Mononuclear cell (primary cell): ENCODE results near the gene PARD3B. TPM values are rescaled to one million over a fixed set of nuclear protein-coding genes. Genes with fewer than 3 reads are reported as not detected.

Experiments
- H3K27me3 ChIP-seq: 2 replicates; pipeline ENCODE4 v1.6.0; 2011; ENCODE audit warnings: low read length, control low read depth; ENCODE audit not compliant: insufficient read depth
- H3K4me1 ChIP-seq: 2 replicates; pipeline ENCODE4 v1.5.1; 2011; ENCODE audit warnings: mild to moderate bottlenecking, low read length, control low read depth; ENCODE audit not compliant: insufficient read depth
- H3K4me3 ChIP-seq: 2 replicates; pipeline ENCODE4 v1.5.1; 2011; ENCODE audit warnings: mild to moderate bottlenecking, low read length, moderate library complexity
- H3K9me3 ChIP-seq: 2 replicates; pipeline ENCODE4 v1.5.1; 2011; ENCODE audit warnings: low read depth, mild to moderate bottlenecking, control low read depth, low read length
- total RNA-seq: library from RNA; depleted of rRNA; stranded (reverse); fragments of >200 nt; gene quantifications from one replicate; pipeline ENCODE4 v1.2.3, GENCODE V29; 2012

PARD3B gene
- total RNA-seq, 1 donor, result 0.94 TPM

DNA sequence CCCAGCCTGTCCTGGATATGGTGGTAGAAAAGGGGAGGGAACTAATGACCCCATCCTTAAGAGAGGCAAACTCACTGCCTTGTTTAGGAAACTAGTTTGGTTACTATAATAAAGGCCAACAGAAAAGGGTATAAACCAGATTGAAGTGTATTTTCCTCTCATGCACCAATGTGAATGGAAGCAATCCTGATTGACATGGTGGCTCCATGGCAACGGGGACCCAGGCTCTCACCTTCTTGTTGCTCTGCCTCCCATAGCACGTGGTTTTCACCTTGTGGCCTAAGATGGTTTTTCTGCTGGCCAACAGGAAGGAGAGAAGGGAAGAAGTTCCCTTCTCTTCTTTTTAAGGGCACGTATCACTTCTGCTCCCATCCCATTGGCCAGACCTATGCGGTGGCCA is 1069.7 kb downstream of the PARD3B start:
- peaks cover 9% of the 10 kb centered on the region for H3K27me3 ChIP-seq
- H3K4me1 ChIP-seq, result no peaks in the 10 kb centered on the region
- no peak overlapping the region for H3K4me3 ChIP-seq
- no peaks in the 10 kb centered on the region for H3K9me3 ChIP-seq

DNA sequence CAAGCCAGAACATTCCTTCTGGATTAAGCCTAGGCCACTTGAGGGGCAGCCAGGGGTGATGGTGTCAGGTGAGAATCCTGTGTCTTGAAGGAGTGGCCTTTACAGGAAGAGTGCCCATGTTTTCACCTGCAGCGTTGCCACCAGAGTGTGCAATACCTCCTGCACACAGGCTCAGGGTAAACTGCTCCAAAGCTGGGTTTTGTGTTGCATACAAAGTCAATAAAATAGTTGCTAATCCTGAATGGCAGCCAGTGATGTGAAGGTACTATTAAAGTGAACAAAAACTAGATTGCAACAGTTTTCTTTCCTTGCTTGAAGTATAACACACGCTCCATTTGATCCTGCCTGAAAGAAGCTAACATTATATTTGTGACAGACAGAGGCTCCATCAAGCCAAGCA is 1072.6 kb downstream of the PARD3B start:
- Histone ChIP-seq H3K4me3 (no peak overlapping the region), H3K9me3 (no peaks in the 10 kb centered on the region), H3K27me3 (peaks cover 5% of the 10 kb centered on the region), H3K4me1 (no peaks in the 10 kb centered on the region)

DNA sequence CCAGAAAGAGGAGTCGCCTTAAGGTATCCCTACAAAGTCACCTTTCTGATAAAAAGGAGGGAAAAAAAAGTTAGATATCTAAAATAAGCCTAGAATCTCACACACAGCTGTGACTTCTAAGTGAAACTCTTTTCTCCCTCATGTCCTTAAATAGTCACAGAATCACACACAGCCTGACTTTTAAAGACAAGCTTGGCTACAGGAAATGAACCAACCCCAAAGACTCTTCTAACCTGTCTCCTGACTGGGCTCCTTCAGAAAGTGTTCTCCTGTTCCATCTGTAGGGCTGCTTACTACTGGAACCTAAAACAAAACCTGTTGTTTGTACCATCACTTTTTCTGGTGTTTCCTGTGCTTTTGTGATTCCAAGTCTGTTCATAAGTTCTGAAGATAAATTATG is 1074.3 kb downstream of the PARD3B start:
- H3K4me1 ChIP-seq, result no peaks in the 10 kb centered on the region
- no peak overlapping the region for H3K4me3 ChIP-seq
- H3K9me3 ChIP-seq, result no peaks in the 10 kb centered on the region
- H3K27me3 ChIP-seq, result no peaks in the 10 kb centered on the region

DNA sequence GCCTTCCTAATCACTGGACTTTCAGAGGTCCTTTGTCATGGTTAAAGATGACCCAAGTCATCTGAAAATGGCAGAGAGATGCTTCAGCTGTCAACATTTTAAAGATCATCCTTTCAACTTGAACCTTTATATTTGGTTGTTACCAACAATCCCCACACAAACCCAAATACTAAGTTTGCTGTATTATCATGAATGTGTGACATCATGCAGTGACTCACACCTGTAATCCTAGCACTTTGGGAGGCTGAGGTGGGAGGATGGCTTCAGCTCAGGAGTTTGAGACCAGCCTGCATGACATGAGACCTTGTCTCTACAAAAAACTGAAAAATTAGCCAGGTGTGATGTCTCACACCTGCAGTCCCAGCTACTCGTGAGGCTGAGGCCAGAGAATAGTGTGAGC is 1081.8 kb downstream of the PARD3B start:
- Histone ChIP-seq H3K27me3 (no peaks in the 10 kb centered on the region), H3K9me3 (no peaks in the 10 kb centered on the region), H3K4me1 (no peaks in the 10 kb centered on the region), H3K4me3 (no peak overlapping the region)

DNA sequence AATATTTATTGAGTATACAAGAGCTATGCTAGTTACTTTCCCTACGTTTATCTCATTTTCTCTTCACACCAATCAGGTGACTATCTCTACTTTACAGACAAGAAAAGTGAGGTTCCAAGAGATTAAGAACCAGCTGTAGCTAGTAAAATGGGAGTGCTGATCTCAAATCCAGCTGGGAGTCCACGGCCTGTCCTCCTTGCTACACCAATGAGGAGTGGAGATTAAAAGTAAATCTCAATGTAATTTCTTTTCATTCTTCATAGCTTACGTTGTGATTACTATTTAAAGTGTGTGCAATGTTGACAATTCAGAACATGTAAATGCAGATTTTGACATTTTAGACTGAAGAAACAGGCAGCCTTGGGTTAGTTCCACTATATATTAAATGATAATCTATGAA is 1083.1 kb downstream of the PARD3B start:
- Histone ChIP-seq H3K4me3 (no peak overlapping the region), H3K27me3 (no peaks in the 10 kb centered on the region), H3K4me1 (no peaks in the 10 kb centered on the region), H3K9me3 (no peaks in the 10 kb centered on the region)

DNA sequence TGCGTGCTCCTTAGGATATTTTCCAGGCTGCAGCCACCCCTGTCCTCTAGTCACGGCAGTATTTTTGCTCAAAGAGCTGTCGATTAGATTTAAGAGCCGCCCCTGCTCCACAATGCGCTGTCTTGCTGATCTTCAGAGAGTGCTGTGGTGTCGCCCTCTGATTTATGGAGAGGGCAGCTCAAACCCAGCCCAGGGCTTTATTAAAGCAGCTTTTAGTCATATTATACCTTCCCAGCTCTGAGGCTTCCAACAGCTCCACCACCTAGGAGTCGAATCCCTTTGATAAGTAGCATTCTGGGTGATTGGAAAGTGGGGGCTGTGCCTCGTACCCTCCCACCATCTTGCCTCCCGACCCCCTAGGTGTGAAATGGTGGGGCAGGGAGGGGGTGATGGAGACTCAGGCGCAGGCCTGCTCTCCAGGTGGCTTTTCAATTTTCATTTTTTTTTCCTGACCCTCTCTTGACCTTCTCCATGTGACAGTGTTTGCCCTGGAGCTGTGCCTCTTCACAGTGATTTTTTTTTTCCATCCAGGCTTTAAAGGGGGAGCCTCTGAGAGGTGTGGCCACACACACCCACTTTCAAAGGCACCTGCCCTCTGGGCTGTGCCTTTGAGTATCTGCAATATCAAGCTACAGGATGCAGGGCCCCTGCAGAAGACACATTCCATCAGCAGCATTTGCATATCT is 1084.0 kb downstream of the PARD3B start:
- no peaks in the 10 kb centered on the region for H3K27me3 ChIP-seq

DNA sequence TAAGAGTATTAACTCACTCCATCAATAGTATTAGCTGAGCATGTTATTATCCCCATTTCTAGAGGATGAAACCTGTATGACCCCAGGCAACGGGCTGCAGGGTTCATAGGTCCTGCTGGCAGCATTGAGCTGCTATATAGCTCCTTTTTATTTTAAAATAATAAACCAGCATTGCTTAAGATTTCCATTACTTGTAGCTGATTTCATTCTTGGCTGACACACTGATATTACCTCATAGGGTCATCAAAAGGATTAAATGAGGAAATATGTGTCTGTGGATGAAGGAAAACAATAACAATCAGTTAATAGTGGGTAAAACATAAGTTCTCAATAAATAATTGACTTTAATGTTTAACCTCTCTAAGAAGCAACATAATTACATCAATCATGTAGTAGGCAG is 1088.7 kb downstream of the PARD3B start:
- no peak overlapping the region for H3K4me3 ChIP-seq
- H3K4me1 ChIP-seq, result no peaks in the 10 kb centered on the region
- H3K9me3 ChIP-seq, result no peaks in the 10 kb centered on the region
- H3K27me3 ChIP-seq, result peaks cover 2% of the 10 kb centered on the region

More for the DNA sequence above, 1084.0 kb downstream of the PARD3B start:
- H3K9me3 ChIP-seq, result no peaks in the 10 kb centered on the region
- no peak overlapping the region for H3K4me3 ChIP-seq
- no peaks in the 10 kb centered on the region for H3K4me1 ChIP-seq

DNA sequence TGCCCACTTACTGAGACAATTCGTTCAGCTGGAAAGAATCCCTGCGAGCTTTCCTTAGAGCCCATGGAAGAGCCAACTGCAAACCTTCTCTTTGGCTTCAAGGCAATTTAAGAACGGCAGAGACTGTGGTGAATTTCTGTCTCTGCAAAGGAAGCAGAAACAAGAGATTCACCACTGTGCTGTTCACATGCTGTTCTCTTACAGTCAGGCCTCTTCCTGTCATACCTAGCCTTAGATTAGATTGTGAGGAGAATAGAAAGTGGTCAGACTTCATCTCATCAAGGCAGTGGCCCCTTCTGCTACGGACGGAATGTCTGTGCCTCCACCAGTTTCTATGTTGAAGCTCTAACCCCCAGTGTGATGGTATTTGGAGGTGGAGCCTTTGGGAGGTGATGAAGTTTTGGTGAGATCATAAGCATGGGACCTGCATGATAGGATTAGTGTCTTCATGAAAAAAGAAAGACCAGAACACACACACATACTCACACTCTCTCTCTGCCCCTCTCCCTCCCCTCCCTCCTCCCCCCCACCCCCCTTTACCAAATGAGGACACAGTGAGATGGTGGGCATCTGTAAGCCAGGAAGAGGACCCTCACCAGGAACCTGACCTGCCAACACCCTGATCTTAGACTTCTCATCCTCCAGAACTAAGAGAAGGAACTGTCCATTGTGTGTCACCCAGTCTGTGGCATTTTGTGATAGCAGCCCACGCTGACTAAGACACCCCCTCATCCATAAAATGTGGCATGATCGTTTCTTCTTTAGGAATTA is 1091.5 kb downstream of the PARD3B start:
- no peaks in the 10 kb centered on the region for H3K9me3 ChIP-seq

DNA sequence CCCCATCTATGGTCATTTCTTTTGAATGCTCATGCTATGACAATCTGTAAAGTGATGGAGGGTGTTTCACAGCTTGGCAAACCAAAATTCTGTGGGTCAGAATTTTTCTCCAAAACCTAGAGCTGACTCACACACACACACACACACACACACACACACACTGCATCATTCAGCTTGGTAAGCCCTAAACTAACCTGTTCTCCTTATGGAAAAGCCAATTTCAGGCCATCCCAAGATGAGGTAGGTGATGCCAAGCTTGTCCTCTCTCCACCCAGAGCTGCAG is 1092.0 kb downstream of the PARD3B start:
- Histone ChIP-seq H3K27me3 (peaks cover 4% of the 10 kb centered on the region), H3K9me3 (no peaks in the 10 kb centered on the region), H3K4me1 (no peaks in the 10 kb centered on the region), H3K4me3 (no peak overlapping the region)

More for the DNA sequence above, 1091.5 kb downstream of the PARD3B start:
- Histone ChIP-seq H3K4me3 (no peak overlapping the region), H3K4me1 (no peaks in the 10 kb centered on the region), H3K27me3 (peaks cover 4% of the 10 kb centered on the region)

DNA sequence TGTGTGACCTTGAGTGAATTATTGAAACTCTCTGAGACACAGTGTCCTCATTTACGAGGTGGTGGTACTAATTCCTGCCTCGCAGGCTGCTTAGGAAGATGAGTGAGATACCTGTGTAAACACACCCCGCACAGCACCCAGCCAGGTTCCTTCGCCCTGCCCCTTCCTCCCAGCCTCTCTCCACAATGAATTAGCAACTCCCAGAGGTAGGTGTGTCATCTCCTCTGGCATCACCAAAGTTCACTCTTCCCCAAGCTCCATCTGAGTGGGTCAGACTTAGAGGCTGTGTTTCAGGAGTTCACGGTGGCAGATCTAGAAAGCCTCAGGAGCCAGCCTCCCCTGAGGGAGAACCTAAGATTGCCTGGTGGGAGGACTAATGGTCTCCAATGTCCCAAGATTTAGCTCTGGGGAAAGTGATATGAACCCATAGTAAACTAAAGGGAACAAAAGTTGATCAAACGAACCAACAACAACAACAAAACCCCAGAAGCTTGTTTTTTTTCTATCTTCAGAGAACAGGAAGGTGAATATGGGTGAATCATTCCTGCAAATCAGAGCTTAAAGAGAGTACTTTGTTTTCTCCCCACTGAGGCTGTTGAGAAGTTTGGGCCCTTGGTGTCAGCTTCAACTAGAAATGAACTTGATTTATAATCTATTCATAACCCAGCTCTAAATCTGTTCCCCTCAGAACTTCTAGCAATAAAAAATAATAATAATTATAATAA is 1092.7 kb downstream of the PARD3B start:
- peaks cover 7% of the 10 kb centered on the region for H3K27me3 ChIP-seq
- no peak overlapping the region for H3K4me3 ChIP-seq
- no peaks in the 10 kb centered on the region for H3K4me1 ChIP-seq
- no peaks in the 10 kb centered on the region for H3K9me3 ChIP-seq

DNA sequence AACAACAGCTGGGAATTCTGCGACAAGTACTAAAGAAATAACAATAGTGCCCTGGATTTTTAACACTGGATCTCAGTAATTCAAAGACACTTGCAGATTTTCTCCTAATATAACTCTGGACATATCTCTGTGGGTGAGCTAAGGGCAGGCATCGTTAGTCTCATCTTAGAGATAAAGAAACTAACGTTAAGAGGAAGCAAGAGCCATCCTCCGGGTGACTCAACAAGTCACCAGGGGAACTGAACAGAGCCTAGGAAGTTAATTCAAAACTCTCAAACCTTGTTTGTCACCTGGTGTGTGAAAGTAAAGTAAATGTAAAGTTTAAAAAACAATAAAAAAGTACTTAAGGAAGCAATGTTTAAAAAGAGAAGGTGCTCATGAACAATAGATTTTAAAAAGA is 1095.4 kb downstream of the PARD3B start:
- H3K27me3 ChIP-seq, result peaks cover 7% of the 10 kb centered on the region
- H3K4me3 ChIP-seq, result no peak overlapping the region
- H3K9me3 ChIP-seq, result no peaks in the 10 kb centered on the region
- H3K4me1 ChIP-seq, result no peaks in the 10 kb centered on the region

DNA sequence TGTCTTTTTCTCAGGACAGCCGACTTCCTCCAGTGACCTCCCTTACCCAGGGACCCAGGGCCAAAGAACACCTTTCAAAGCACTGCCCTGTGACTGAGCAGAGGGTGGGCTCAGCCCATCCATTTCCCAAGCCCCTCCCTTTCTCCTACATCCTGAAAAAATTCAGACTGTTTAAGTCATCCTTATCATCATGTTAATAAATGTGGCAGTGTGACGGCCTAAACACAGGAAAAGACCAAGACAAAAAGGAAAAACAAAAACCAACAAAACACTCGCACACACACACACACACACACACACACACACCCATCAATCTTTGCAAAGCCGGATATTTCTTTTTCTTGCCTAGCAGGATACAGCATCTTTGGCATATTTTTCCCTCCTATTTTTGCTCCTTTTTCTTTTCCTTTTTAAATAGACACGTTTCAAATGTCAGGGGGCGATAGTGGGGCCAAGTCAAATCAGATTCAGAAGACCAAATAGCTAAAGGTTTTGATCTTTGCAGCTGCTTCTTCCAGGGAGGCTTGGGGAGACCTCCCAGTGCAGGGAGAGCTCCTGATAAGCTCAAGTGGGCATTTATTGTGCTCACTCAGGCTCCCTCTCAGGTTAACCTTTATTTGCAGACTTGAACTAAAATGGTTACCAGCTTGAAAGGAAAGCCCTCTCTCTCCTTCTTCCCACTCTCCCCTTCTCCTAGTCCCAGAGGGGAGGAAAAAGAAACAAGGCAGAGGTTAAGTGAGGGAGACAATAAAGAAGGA is 1097.5 kb downstream of the PARD3B start:
- H3K4me3 ChIP-seq, result no peak overlapping the region
- no peaks in the 10 kb centered on the region for H3K4me1 ChIP-seq
- H3K27me3 ChIP-seq, result peaks cover 7% of the 10 kb centered on the region
- H3K9me3 ChIP-seq, result no peaks in the 10 kb centered on the region

DNA sequence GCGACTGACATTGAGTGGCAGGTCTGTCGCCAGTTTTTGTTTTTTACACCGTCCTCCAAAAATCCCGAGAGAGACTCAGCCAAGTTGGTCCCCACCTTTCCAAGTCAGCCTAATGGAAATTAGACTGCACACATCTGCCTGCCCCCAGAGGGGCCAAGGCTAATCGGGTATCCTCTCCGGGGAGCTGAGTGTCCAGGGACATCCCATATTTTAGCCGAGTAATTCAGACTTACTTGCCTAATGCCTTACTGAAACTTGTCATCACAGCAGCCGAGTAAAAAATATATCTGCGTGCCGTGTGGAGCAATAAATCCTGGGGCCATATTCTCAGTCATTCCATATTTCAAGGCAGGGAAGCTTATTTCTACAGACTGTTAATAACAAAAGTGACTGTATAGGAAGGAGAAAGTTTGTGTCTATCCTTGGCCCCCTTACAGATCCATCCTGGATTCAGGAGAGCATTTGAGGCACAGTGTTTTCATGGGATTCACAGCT is 1098.2 kb downstream of the PARD3B start:
- no peaks in the 10 kb centered on the region for H3K9me3 ChIP-seq
- H3K27me3 ChIP-seq, result peaks cover 7% of the 10 kb centered on the region
- no peak overlapping the region for H3K4me3 ChIP-seq
- H3K4me1 ChIP-seq, result no peaks in the 10 kb centered on the region

DNA sequence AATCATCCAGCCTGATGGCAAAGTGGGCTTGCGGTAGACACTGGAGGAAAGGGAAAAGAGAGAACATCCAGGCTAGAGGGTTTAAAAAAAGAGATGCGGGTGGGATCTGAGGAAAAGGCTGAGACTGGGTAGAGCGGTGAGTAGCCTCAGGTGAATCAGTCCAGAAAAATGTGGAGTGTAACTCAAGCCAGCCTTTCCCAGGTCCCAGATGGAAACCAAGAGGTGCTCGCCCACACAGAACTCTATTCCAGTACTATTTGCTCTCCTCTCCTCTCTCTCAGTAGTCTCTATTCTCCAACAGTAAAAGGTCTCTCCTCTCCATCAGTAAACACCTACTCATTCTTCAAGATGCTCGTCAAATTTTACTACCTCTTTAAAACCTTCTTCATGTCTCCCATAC is 1098.7 kb downstream of the PARD3B start:
- peaks cover 4% of the 10 kb centered on the region for H3K27me3 ChIP-seq
- no peaks in the 10 kb centered on the region for H3K4me1 ChIP-seq
- no peaks in the 10 kb centered on the region for H3K9me3 ChIP-seq
- H3K4me3 ChIP-seq, result no peak overlapping the region

DNA sequence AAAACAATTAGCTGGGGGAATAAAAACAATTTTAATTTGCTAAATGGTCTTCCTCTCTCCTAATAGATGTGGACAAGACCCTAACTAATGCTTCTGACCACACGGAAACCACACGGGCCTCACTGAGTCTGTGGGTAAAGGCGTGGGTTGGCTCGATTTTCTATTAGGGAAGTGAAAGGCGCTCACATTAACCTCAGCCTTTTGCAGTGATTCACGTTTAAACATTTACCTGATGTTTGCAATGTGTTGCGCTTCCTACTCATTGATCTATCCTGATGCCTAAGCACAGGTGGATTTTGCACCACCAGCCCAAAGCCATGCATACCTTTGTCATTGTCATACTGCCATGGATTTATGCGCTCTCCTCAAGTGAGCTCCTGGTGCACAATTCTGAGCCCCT is 1101.4 kb downstream of the PARD3B start:
- Histone ChIP-seq H3K4me1 (no peaks in the 10 kb centered on the region), H3K27me3 (peaks cover 3% of the 10 kb centered on the region), H3K4me3 (no peak overlapping the region), H3K9me3 (no peaks in the 10 kb centered on the region)
